Stimulated activated CD4-positive, alpha-beta T cell treated with anti-CD3 and anti-CD28 coated beads, Interleukin-15, amount 100 ng/mL, for 24 hours (primary cell): Measurements from ENCODE around the gene DACH1.

Experiments
- DNase-seq: peaks from one replicate; pipeline ENCODE4 v3.0.0-alpha.2; 2020

The DACH1 gene

GRCh38 chr13:71771144-71771543 is 95.9 kb downstream of the DACH1 start:
- DNase-seq, result no peak

DNA sequence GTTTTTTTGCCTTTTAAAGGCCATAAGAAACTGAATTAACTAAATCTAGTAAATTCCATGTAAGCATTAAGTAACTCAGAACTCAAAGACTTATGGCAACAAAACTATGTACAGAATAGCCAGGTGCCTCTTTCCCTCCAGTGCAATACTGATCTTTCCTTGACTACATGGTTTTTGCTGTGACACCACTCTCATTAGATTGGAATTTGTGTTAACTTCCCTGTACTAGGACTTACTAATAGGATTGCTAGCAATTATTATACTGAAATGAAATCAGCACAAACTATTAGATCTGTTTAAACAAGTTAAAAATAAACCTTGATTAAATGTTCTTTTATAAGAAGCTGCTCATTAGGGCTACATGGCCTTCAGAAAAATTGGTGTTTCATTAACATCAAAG is 96.3 kb downstream of the DACH1 start:
- DNase-seq, result no peak

DNA sequence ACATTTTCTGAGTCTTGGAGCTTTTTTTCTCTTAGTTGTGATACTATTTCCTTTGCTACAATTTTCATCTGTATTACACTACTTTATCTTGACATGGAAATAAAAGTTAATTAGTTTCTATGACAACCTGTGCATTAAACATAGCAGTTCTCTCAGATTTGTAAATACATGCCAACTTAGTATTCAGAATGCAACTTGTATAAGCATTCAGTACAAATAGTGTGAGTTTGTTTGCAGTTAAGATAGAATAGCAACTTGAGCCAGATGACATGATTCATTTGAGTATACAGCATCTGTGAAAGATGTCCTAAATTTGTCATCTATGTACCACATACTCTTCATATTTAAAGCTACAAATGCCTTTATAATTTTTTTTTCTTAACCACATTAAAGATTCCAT is 98.1 kb downstream of the DACH1 start:
- no peak for DNase-seq

GRCh38 chr13:71759651-71760511 is 107.1 kb downstream of the DACH1 start:
- no peak for DNase-seq

DNA sequence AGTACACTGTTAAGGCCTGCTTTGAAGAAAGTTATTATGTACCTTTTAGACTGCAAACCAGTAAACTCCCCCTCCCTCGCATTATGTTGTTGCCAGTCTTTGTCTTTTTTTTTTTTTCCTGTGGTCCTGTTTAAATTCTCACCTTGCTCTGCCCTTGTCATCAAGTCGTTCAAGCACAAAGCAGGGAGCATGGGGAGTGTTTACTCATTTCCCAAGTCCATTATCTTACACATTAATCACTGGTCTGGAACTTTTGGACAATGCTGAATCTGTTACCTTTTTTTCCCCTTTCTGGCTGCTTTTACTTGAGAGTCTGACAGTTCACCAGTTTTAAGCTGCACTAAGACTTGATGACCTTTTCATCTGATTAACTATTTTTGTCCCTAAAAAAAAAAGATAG is 108.2 kb downstream of the DACH1 start:
- DNase-seq, result no peak

DNA sequence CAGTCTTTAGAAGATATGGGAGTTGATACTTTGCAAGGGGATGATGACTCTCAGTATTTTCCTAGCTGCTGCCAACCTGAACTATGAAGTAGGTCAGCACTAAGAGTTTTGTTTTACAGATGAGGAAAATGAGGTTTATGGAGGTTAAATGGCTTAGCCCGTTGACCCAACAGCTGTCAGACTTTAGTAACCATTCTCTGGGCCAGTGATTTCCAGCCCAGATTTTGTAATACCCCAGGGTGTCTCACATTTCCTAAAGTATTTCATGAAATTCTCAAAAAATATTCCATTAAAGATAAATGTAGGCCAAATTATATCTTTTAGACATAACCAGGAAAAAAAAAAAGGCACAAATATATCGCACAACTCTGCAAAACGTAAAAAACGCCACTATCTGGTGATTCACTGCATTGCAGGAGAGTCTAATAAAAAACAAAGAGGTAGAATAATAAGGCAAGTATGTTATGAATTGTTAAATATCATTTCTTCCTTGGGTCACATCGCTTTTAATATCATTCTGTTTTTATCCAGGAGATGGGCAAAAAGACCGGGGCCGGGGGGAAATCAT is 112.5 kb downstream of the DACH1 start:
- DNase-seq, result no peak

GRCh38 chr13:71752775-71753513 is 114.1 kb downstream of the DACH1 start:
- DNase-seq, result no peak

- DNase-seq, result no peak
These were observed 115.9 kb downstream of the DACH1 start for GRCh38 chr13:71751073-71751472.

- DNase-seq, result no peak
These were observed 136.7 kb downstream of the DACH1 start for GRCh38 chr13:71730267-71730666.

DNA sequence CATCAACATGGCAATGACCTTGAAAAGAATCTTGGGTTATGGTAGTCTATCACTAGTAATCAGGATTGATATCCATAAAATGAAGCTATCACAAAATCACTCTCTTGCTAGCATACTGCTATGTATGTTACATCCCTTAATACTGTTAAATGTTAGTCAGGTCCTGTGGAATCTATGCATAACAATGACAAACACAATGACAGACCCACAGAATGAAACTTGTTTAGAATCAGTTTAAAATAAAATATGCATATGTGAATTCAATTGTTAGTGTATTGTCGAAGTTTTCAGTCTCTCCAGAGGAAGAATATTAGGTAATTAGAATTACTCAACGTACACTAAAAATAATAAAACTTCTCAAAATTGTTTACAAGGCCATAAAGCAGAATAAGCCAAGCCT is 137.6 kb downstream of the DACH1 start:
- no peak for DNase-seq

GRCh38 chr13:71727662-71728061 is 139.3 kb downstream of the DACH1 start:
- DNase-seq, result no peak

- DNase-seq, result no peak
These were observed 140.0 kb downstream of the DACH1 start for GRCh38 chr13:71727042-71727441.

- DNase-seq, result no peak
These were observed 144.8 kb downstream of the DACH1 start for GRCh38 chr13:71722206-71722605.

- no peak for DNase-seq
These were observed 145.9 kb downstream of the DACH1 start for GRCh38 chr13:71721104-71721503.

DNA sequence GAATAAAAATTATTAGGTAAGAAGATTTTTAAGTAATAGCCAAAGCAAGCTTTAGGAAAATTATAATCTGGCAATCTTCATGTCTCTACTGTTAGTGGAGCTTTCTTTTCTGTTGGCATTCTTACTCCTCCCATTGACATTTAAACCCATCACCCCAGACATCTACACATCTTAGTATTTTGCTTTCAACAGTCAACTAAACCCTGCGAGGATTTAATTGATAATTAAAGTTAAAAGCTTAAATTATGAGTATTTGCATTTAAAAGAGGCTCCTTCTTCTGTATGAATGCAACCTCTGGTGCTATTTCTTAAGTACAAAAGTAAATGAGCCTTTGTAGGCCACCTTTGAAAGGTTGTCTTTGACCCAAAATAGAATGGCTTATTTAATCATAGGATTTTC is 148.1 kb downstream of the DACH1 start:
- no peak for DNase-seq

DNA sequence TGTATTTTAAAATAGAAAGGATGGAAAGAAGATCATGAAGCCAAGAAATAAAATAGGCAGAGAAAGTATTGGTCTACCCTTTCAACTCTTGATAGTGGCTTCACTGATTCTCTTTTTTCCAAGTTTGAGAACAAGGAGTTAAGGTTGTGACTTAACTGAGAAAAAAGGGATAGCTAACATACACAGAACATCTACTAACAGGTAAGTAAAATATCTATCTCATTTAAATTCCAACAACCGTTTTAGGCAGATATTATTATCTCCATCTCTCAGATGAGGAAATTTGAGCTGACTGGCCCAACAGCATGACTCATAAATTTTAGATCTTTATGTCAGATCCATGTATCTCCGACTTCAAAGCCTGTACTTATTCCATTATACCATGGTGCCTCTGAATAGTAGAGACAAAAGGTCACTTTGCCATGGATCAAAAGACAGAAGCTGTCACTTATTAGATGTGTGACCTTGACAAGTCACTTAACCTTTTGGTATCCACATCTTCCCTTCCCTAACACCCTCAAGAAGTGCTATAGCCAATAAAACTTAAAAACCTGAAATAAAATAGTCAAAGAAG is 152.1 kb downstream of the DACH1 start:
- DNase-seq, result no peak

DNA sequence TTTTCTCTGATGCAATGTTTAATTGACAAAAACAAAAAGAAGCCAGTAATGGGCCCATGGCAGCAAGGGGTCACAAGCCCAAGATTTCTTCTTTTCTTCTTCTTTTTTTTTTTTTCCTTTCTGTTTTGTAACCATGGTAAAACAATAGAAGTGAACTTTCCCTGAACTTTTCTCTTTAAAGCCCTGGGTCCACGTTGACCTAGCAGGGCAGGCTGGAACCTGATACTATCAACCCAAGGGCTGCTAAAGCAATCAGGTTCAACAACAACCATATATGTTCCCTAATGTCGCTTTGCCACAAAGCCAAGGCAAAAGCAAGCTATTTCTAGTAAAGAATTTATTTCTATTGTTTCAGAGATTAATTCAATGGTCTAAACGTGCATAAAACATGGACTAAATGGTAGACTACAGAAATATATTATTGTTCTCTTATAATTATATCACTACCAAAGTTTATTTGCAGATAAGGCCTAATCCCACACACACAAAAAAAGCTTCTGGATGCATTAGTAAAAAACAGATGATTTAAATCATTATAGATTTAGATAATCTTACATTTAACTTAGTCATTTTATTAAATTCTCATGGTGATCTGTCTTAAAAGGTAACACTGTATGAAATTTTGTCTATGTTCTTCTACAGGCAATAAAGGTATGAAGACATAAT is 153.9 kb downstream of the DACH1 start:
- DNase-seq, result no peak

- no peak for DNase-seq
These were observed 162.3 kb downstream of the DACH1 start for GRCh38 chr13:71704656-71705055.

DNA sequence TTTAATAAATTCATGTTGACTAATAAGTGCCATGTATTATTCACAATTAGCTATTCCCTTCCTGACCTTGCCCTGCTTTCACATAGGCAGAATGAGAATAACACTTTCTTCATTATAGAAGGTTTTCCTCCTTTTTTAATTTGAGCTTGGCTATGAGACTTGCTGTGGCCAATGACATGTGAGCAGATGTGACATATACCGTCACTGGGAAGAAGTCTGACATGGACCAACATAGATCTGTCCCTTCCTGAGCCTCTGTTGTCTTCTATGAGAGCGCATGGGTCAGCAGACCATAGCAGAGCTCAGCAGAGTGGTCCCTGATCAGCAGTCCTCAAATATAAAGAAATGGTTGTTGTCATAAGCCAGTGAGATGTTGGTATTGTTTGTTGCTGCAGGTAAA is 163.9 kb downstream of the DACH1 start:
- no peak for DNase-seq

DNA sequence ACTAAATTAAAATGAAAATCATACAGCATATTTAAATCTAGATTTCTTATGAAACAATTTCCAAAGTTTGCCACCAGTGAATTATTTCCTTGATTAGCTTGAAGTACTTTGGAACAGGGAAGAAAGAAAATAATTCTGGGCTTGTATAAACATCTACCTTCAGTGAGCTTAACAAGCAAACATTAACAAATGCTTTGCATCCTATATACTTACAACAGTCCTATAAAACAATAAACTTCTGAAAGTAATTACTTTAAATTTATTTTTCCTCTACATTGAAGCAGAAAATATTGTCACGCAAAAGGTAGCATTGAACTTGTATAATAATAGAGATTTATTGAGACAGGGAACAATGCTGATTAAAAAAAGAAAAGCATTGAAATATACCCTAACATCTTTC is 164.8 kb downstream of the DACH1 start:
- DNase-seq, result no peak

- DNase-seq, result no peak
These were observed 165.3 kb downstream of the DACH1 start for GRCh38 chr13:71701741-71702140.

DNA sequence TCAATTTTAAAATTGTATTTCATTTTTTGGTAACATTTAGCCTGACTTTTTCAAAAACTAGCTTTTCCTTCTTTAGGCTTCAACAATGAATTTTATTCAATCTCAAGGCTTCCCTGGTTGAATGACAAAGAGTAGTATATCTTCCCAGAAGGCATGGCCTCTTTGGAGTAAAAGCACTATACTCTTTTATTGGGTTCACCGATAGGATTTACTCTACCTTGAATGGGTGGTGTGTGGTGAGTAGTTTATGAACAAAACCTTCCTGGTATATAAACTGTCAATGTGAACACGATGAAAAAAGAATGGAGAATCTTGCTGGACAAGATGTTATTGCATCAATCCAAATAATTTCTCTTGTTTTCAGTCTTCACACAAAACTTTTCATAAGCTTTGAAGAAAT is 167.7 kb downstream of the DACH1 start:
- DNase-seq, result no peak

GRCh38 chr13:71695662-71696061 is 171.3 kb downstream of the DACH1 start:
- DNase-seq, result no peak
